Smooth muscle cell (in vitro differentiated cells): ENCODE measurements around the gene PDE4B. TPM values are rescaled to one million over a fixed set of nuclear protein-coding genes. Genes with fewer than 3 reads are reported as not detected.

Experiments
- DNase-seq: peaks from one replicate; lab custom pipeline; 2025; ENCODE audit not compliant: unreplicated experiment; lab: John Stamatoyannopoulos, UW
- H2AFZ ChIP-seq: fragments of 200-600 bp; sonication (generic); 2 replicates; pipeline ENCODE4 v1.6.0; 2016; ENCODE audit warnings: antibody characterized with exemption, low read depth, mild to moderate bottlenecking
- H3F3A ChIP-seq: fragments of 200-600 bp; sonication (generic); 2 replicates; pipeline ENCODE4 v1.6.0; 2017; ENCODE audit warnings: antibody characterized with exemption, low read depth
- H3K27ac ChIP-seq: fragments of 200-600 bp; sonication (generic); 2 replicates; pipeline ENCODE4 v1.5.1; 2016; ENCODE audit warnings: low read depth, mild to moderate bottlenecking
- H3K27me3 ChIP-seq: fragments of 200-600 bp; sonication (generic); 2 replicates; pipeline ENCODE4 v1.6.1; 2016; ENCODE audit warnings: low read depth, mild to moderate bottlenecking
- H3K36me3 ChIP-seq: fragments of 200-600 bp; sonication (generic); 2 replicates; pipeline ENCODE4 v1.5.1; 2016; ENCODE audit warnings: low read depth
- H3K4me1 ChIP-seq: fragments of 200-600 bp; sonication (generic); 2 replicates; pipeline ENCODE4 v1.5.1; 2016; ENCODE audit warnings: low read depth
- H3K4me2 ChIP-seq: fragments of 200-600 bp; sonication (generic); 2 replicates; pipeline ENCODE4 v1.6.0; 2016; ENCODE audit warnings: mild to moderate bottlenecking
- H3K4me3 ChIP-seq: fragments of 200-600 bp; sonication (generic); 2 replicates; pipeline ENCODE4 v1.5.1; 2016; ENCODE audit warnings: mild to moderate bottlenecking
- H3K79me2 ChIP-seq: fragments of 200-600 bp; sonication (generic); 2 replicates; pipeline ENCODE4 v1.6.0; 2016; ENCODE audit warnings: low read depth, mild to moderate bottlenecking
- H3K9ac ChIP-seq: fragments of 200-600 bp; sonication (generic); 2 replicates; pipeline ENCODE4 v1.6.0; 2016; ENCODE audit warnings: low read depth
- H3K9me3 ChIP-seq: fragments of 200-600 bp; sonication (generic); replicated peaks from 2 replicates; pipeline ENCODE4 v1.5.1; 2016; ENCODE audit warnings: low read depth
- H4K20me1 ChIP-seq: fragments of 200-600 bp; sonication (generic); 2 replicates; pipeline ENCODE4 v1.6.0; 2016; ENCODE audit warnings: low read depth
- CTCF ChIP-seq: fragments of 200-600 bp; sonication (generic); IDR thresholded peaks from 2 replicates; pipeline ENCODE4 v1.5.1; 2017; ENCODE audit warnings: borderline replicate concordance, mild to moderate bottlenecking, antibody characterized with exemption; ENCODE audit not compliant: insufficient read depth, poor library complexity, severe bottlenecking
- WGBS: methylation state at CpG from one replicate; pipeline ENCODE4 v1.1.7; 2016; ENCODE audit warnings: low lambda C conversion rate; 5-methylcytosine and 5-hydroxymethylcytosine counted together
- polyA plus RNA-seq: library from polyadenylated mRNA; unstranded; fragments of >200 nt; fragmentation: Nextera tagmentation; extraction: Ambion mirVana; gene quantifications from 2 replicates; pipeline ENCODE4 v1.2.1, GENCODE V29; 2016
- total RNA-seq: library from RNA; depleted of rRNA; stranded (reverse); fragments of >200 nt; gene quantifications from 2 replicates; pipeline ENCODE4 v1.2.3, GENCODE V29; 2014

The PDE4B gene
- total and polyA plus RNA-seq, 2 experiments from 2014 or later, result 18.5 to 24.8 TPM

- no peaks in the 10 kb centered on the region for H3K9me3 ChIP-seq
- H3K27me3 ChIP-seq, result no peaks in the 10 kb centered on the region
- H3K4me1 ChIP-seq, result peaks cover 16% of the 10 kb centered on the region
- 5% methylated on average over 3 of the region's 3 CpGs for WGBS
- H3K4me2 ChIP-seq, result peak overlapping the region; percentile 58
- H3K4me3 ChIP-seq, result no peak overlapping the region
- H3K27ac ChIP-seq, result peak overlapping the region; percentile 56
- no peak overlapping the region for H3K9ac ChIP-seq
- H3K36me3 ChIP-seq, result no peaks in the 10 kb centered on the region
- H2AFZ ChIP-seq, result no peak overlapping the region
- no peaks in the 10 kb centered on the region for H3K79me2 ChIP-seq
- no peaks in the 10 kb centered on the region for H4K20me1 ChIP-seq
- no peak for DNase-seq
- TF ChIP-seq CTCF, result no peak
- peaks cover 7% of the 10 kb centered on the region for H3F3A ChIP-seq
Measured at GRCh38 chr1:66244429-66244828, 451.7 kb downstream of the PDE4B start.

GRCh38 chr1:66245691-66246090 is 453.0 kb downstream of the PDE4B start:
- Histone ChIP-seq H3K9me3 (no peaks in the 10 kb centered on the region), H3K4me2 (no peak overlapping the region), H3K36me3 (no peaks in the 10 kb centered on the region), H3K4me3 (no peak overlapping the region), H4K20me1 (no peaks in the 10 kb centered on the region), H3K27me3 (no peaks in the 10 kb centered on the region), H3K79me2 (no peaks in the 10 kb centered on the region), H3F3A (peaks cover 7% of the 10 kb centered on the region), H3K4me1 (peaks cover 16% of the 10 kb centered on the region), H3K9ac (no peak overlapping the region), H2AFZ (no peak overlapping the region), H3K27ac (peak overlapping the region; percentile 5)
- TF ChIP-seq CTCF, result no peak
- DNase-seq, result no peak
- 61% methylated on average over 1 of the region's 1 CpG for WGBS

GRCh38 chr1:66246351-66247269 is 453.9 kb downstream of the PDE4B start:
- no peak for DNase-seq
- H3K4me2 ChIP-seq, result no peak overlapping the region

More at GRCh38 chr1:66246351-66247269, 453.9 kb downstream of the PDE4B start:
- peaks cover 7% of the 10 kb centered on the region for H3F3A ChIP-seq
- no peaks in the 10 kb centered on the region for H4K20me1 ChIP-seq
- H3K4me1 ChIP-seq, result peaks cover 16% of the 10 kb centered on the region
- H3K36me3 ChIP-seq, result no peaks in the 10 kb centered on the region
- no peaks in the 10 kb centered on the region for H3K27me3 ChIP-seq
- no peak overlapping the region for H3K4me3 ChIP-seq
- H3K79me2 ChIP-seq, result no peaks in the 10 kb centered on the region
- 89% methylated on average over 9 of the region's 9 CpGs for WGBS
- H3K9ac ChIP-seq, result no peak overlapping the region
- no peak for TF ChIP-seq CTCF
- H2AFZ ChIP-seq, result no peak overlapping the region
- no peaks in the 10 kb centered on the region for H3K9me3 ChIP-seq
- H3K27ac ChIP-seq, result no peak overlapping the region
